HepG2 (cell line): ENCODE data around the gene UQCR11. TPM values are rescaled to one million over a fixed set of nuclear protein-coding genes. Genes with fewer than 3 reads are reported as not detected.

ENCODE experiments used
- ARID5B ChIP-seq: IDR thresholded peaks from 2 replicates; pipeline ENCODE4 v1.4.0; 2020; ENCODE audit warnings: mild to moderate bottlenecking, missing genetic modification reagents
- CAMTA2 ChIP-seq: sonication (generic); formaldehyde crosslinking; IDR thresholded peaks from 2 replicates; pipeline ENCODE4 v1.4.0; 2020; ENCODE audit warnings: mild to moderate bottlenecking, missing genetic modification reagents, borderline replicate concordance
- DNMT3B ChIP-seq: conservative IDR thresholded peaks from 2 replicates; pipeline ENCODE4 v1.6.1; 2016; ENCODE audit warnings: missing biosample characterization, control low read depth
- FOXP1 ChIP-seq, 2 experiments: fragments of 450-650 bp in 1 of 2; IDR thresholded peaks; 2 replicates each; pipeline ENCODE4 v1.6.1; 2017 to 2018; ENCODE audit warnings: antibody characterized with exemption in 1 of 2
- KDM2A ChIP-seq: sonication (generic); formaldehyde crosslinking; IDR thresholded peaks from 2 replicates; pipeline ENCODE4 v1.4.0; 2020; ENCODE audit warnings: low read depth, missing genetic modification reagents, borderline replicate concordance
- KLF15 ChIP-seq: sonication (generic); formaldehyde crosslinking; IDR thresholded peaks from 2 replicates; pipeline ENCODE4 v1.8.1; 2023; ENCODE audit warnings: borderline replicate concordance, mild to moderate bottlenecking, inconsistent platforms, missing genetic modification reagents, mixed read lengths
- MXD4 ChIP-seq: IDR thresholded peaks from 2 replicates; pipeline ENCODE4 v1.6.1; 2016; ENCODE audit warnings: mild to moderate bottlenecking, missing biosample characterization, missing genetic modification reagents
- POGZ ChIP-seq: sonication (generic); formaldehyde crosslinking; IDR thresholded peaks from 2 replicates; pipeline ENCODE4 v1.4.0; 2020; ENCODE audit warnings: mild to moderate bottlenecking, missing genetic modification reagents
- REXO4 ChIP-seq: sonication (generic); formaldehyde crosslinking; IDR thresholded peaks from 2 replicates; pipeline ENCODE4 v1.8.0; 2022; ENCODE audit warnings: missing genetic modification reagents, mild to moderate bottlenecking, borderline replicate concordance
- RFX5 ChIP-seq: IDR thresholded peaks from 2 replicates; pipeline ENCODE4 v1.6.1; 2011; ENCODE audit warnings: low read depth, low read length, improper control_type of control experiment
- SOX13 ChIP-seq, 3 experiments: fragments of 450-650 bp in 1 of 3; sonication (generic) in 1 of 3; formaldehyde crosslinking in 1 of 3; IDR thresholded peaks in 2 of 3; conservative IDR thresholded peaks in 1 of 3; 2 replicates each; pipeline versions ENCODE4 v1.5.0 to v1.6.1; 2016 to 2020; ENCODE audit warnings: antibody characterized with exemption in 1 of 3, mild to moderate bottlenecking in 1 of 3, missing compliant biosample characterization in 1 of 3, missing genetic modification reagents in 1 of 3, moderate library complexity in 1 of 3
- WIZ ChIP-seq: sonication (generic); formaldehyde crosslinking; IDR thresholded peaks from 2 replicates; pipeline ENCODE4 v1.5.1; 2020; ENCODE audit warnings: mild to moderate bottlenecking, missing genetic modification reagents
- ZNF556 ChIP-seq: sonication (generic); formaldehyde crosslinking; IDR thresholded peaks from 2 replicates; pipeline ENCODE4 v1.4.0; 2020; ENCODE audit warnings: mild to moderate bottlenecking, missing genetic modification reagents, borderline replicate concordance
- ZNF773 ChIP-seq: sonication (generic); formaldehyde crosslinking; IDR thresholded peaks from 2 replicates; pipeline ENCODE4 v1.4.0; 2020; ENCODE audit warnings: missing genetic modification reagents, borderline replicate concordance
- ZNF782 ChIP-seq: sonication (generic); formaldehyde crosslinking; IDR thresholded peaks from 2 replicates; pipeline ENCODE4 v1.4.0; 2020; ENCODE audit warnings: missing genetic modification reagents, mild to moderate bottlenecking, borderline replicate concordance
- ZSCAN20 ChIP-seq: sonication (generic); formaldehyde crosslinking; IDR thresholded peaks from 2 replicates; pipeline ENCODE4 v1.4.0; 2020; ENCODE audit warnings: missing genetic modification reagents, mild to moderate bottlenecking, borderline replicate concordance
- ZZZ3 ChIP-seq: sonication (generic); formaldehyde crosslinking; IDR thresholded peaks from 2 replicates; pipeline ENCODE4 v1.4.0; 2020; ENCODE audit warnings: missing genetic modification reagents, mild to moderate bottlenecking, borderline replicate concordance
- polyA plus RNA-seq, 8 experiments: library from polyadenylated mRNA; depleted of rRNA in 3 of 8; stranded (reverse) in 7 of 8; unstranded in 1 of 8; fragments of >200 nt; fragmentation: Illumina TruSeq in 4 of 8; extraction: Trizol in 4 of 8; gene quantifications; 2 replicates each; pipeline versions ENCODE4 v1.2.1 to v1.2.3, GENCODE V29; 2011 to 2016; ENCODE audit warnings: low read depth in 4 of 8, missing spikeins in 1 of 8, mixed read lengths in 1 of 8; ENCODE audit not compliant: insufficient read depth in 1 of 8
- total RNA-seq, 5 experiments: library from RNA; depleted of rRNA; stranded (reverse); fragments of >200 nt; fragmentation: Illumina TruSeq; extraction: Trizol; gene quantifications; 2 replicates each; pipeline ENCODE4 v1.2.3, GENCODE V29; 2016; ENCODE audit warnings: low read depth in 1 of 5

Gene UQCR11
- total and polyA plus RNA-seq, 2 of the 13 experiments (the other 11 are each of a cell fraction or from before 2014, with no cell fraction given): 125 to 214 TPM

DNA sequence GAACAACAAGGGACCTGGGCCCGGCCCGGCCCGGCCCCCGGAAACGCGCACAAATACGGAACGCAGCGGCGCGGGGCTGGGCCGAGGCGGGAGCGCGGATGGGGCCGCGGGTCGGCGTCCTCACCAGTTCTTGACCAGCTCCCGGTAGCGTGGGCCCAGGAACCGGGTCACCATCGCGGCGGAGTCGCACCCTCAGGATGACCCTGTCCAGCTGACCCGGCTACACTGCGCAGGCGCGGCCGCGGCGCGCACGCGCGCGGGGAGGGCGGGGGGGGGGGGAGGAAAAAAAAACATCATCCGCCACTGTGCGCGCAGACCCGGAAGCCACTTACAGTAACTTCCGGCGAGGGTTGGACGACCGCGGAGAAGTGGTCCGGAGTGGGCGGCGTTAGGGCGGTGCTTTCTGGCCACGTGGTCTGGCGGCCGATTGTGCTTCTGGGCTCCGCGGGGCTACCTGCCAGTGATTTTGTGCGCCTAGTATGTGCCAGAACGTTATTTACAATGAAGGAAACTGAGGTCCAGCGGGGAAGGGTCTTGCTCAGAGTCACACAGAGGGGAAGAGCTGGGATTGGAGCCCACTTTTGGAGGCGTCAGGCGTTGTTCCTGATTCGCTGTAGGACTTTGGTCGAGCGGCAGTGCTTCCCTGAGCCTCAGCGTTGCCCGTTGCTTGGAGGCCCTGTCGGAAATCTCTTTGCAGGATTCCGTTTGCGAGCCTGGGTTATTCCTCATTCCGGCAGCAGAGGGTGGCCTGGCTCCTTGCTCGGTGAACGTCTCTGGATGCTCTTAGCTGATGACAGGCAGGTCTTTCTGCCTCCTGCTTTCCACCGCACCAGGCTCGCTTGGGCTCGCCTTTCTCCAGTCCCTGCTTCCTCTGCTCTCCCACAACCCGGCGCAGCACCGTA, at the start of gene UQCR11 (continued):
- TF ChIP-seq ARID5B (CRISPR knock-in tag) (peak; percentile 13; the same call in 1 of the 2 replicates), ZSCAN20 (CRISPR knock-in tag) (0 out of 2 replicates have a peak, but pooled peaks have one; percentile 68), ZNF782 (CRISPR knock-in tag) (peak; percentile 51; the same call in 1 of the 2 replicates), ZNF773 (no peak), FOXP1 (IDR thresholded peaks at IDR 0.05) (no peak), FOXP1 (CRISPR knock-in tag; IDR thresholded peaks at IDR 0.05) (no peak), CAMTA2 (CRISPR knock-in tag) (no peak), KLF15 (CRISPR knock-in tag) (no peak), REXO4 (CRISPR knock-in tag) (no peak), RFX5 (0 out of 2 replicates have a peak, but pooled peaks have one; percentile 41), MXD4 (CRISPR knock-in tag) (peak; percentile 78), ZNF556 (no peak), ZZZ3 (no peak; the same call in 1 of the 2 replicates), KDM2A (CRISPR knock-in tag) (peak; percentile 73), WIZ (no peak), SOX13 (IDR thresholded peaks at IDR 0.05) (no peak), SOX13 (CRISPR knock-in tag; conservative IDR thresholded peaks at IDR 0.05 in 1 of 2, IDR thresholded peaks at IDR 0.05 in 1 of 2) (peak in 1 of 2 experiments; percentile 15; a peak in 1 of 4 replicates), DNMT3B (CRISPR knock-in tag) (peak; percentile 44; the same call in 1 of the 2 replicates), POGZ (CRISPR knock-in tag) (no peak)
